Liver (tissue), 9 donors: ENCODE data around the gene GATAD2B. TPM values are rescaled to one million over a fixed set of nuclear protein-coding genes. Genes with fewer than 3 reads are reported as not detected.

Experiments
- DNase-seq: peaks from one replicate; pipeline ENCODE4 v3.0.0-alpha.2; 2017; ENCODE audit warnings: low spot score
- H3K27ac ChIP-seq, 2 donors: one replicate each; pipeline ENCODE4 v1.7.0; 2013; ENCODE audit warnings: inconsistent platforms in 2 of 2, low read length in 2 of 2, control low read depth in 1 of 2, low read depth in 1 of 2, mild to moderate bottlenecking in 1 of 2
- H3K27me3 ChIP-seq, 4 donors: one replicate each; pipeline versions ENCODE4 v1.6.1 to v1.7.0; 2013; ENCODE audit warnings: low read length in 3 of 4, inconsistent platforms in 1 of 4, mild to moderate bottlenecking in 1 of 4, moderate library complexity in 1 of 4; ENCODE audit not compliant: control insufficient read depth in 4 of 4, insufficient read depth in 4 of 4
- H3K36me3 ChIP-seq, 4 donors: one replicate each; pipeline versions ENCODE4 v1.6.1 to v1.7.0; 2013; ENCODE audit warnings: low read length in 3 of 4, mild to moderate bottlenecking in 3 of 4, low read depth in 1 of 4, moderate library complexity in 1 of 4; ENCODE audit not compliant: control insufficient read depth in 4 of 4, insufficient read depth in 3 of 4
- H3K4me1 ChIP-seq, 4 donors: one replicate each; pipeline versions ENCODE4 v1.6.1 to v1.7.0; 2013; ENCODE audit warnings: low read length in 3 of 4, mild to moderate bottlenecking in 3 of 4, moderate library complexity in 1 of 4; ENCODE audit not compliant: control insufficient read depth in 4 of 4, insufficient read depth in 4 of 4
- H3K4me3 ChIP-seq, 3 donors: one replicate each; pipeline versions ENCODE4 v1.6.1 to v1.7.0; 2013; ENCODE audit warnings: low read length in 3 of 3, control low read depth in 1 of 3, low read depth in 1 of 3, mild to moderate bottlenecking in 1 of 3
- H3K9ac ChIP-seq, 2 donors: one replicate each; pipeline ENCODE4 v1.7.0; 2013; ENCODE audit warnings: low read length in 2 of 2, mild to moderate bottlenecking in 2 of 2, moderate library complexity in 2 of 2, control low read depth in 1 of 2, low read depth in 1 of 2
- H3K9me3 ChIP-seq, 4 donors: one replicate each; pipeline versions ENCODE4 v1.6.1 to v1.7.0; 2013; ENCODE audit warnings: low read length in 3 of 4; ENCODE audit not compliant: control insufficient read depth in 4 of 4
- ATF3 ChIP-seq: IDR thresholded peaks from 2 replicates; pipeline ENCODE4 v1.6.1; 2016; ENCODE audit warnings: antibody characterized with exemption
- CTCF ChIP-seq: fragments of 150-350 bp; IDR thresholded peaks from 2 replicates; pipeline ENCODE4 v1.5.1; 2017; ENCODE audit warnings: improper control_type of control experiment, low read depth, low read length; ENCODE audit not compliant: missing input control
- EGR1 ChIP-seq, 2 donors: IDR thresholded peaks; 2 replicates each; pipeline ENCODE4 v1.6.1; 2016 to 2018; ENCODE audit warnings: antibody characterized with exemption in 2 of 2, low read depth in 2 of 2
- FOXA1 ChIP-seq: IDR thresholded peaks from 2 replicates; pipeline ENCODE4 v1.6.1; 2016; ENCODE audit warnings: antibody characterized with exemption
- FOXA2 ChIP-seq: IDR thresholded peaks from 2 replicates; pipeline ENCODE4 v1.6.1; 2016; ENCODE audit warnings: antibody characterized with exemption
- GABPA ChIP-seq, 2 donors: IDR thresholded peaks in 1 of 2; conservative IDR thresholded peaks in 1 of 2; 2 replicates each; pipeline ENCODE4 v1.6.1; 2016; ENCODE audit warnings: antibody characterized with exemption in 2 of 2, mild to moderate bottlenecking in 1 of 2, moderate library complexity in 1 of 2
- HNF4A ChIP-seq, 2 donors: conservative IDR thresholded peaks; 2 replicates each; pipeline ENCODE4 v1.6.1; 2016; ENCODE audit warnings: antibody characterized with exemption in 2 of 2, mild to moderate bottlenecking in 2 of 2
- HNF4G ChIP-seq: IDR thresholded peaks from 2 replicates; pipeline ENCODE4 v1.6.1; 2016; ENCODE audit warnings: antibody characterized with exemption
- JUND ChIP-seq, 2 donors: IDR thresholded peaks; 2 replicates each; pipeline ENCODE4 v1.6.1; 2016; ENCODE audit warnings: antibody characterized with exemption in 2 of 2
- MAX ChIP-seq: IDR thresholded peaks from 2 replicates; pipeline ENCODE4 v1.6.1; 2016; ENCODE audit warnings: antibody characterized with exemption
- NR2F2 ChIP-seq: IDR thresholded peaks from 2 replicates; pipeline ENCODE4 v1.6.1; 2016; ENCODE audit warnings: antibody characterized with exemption
- RAD21 ChIP-seq, 2 donors: IDR thresholded peaks; 2 replicates each; pipeline ENCODE4 v1.6.1; 2016; ENCODE audit warnings: antibody characterized with exemption in 2 of 2, mild to moderate bottlenecking in 2 of 2
- REST ChIP-seq: IDR thresholded peaks from 2 replicates; pipeline ENCODE4 v1.6.1; 2016; ENCODE audit warnings: antibody characterized with exemption, mild to moderate bottlenecking
- RXRA ChIP-seq, 2 donors: IDR thresholded peaks; 2 replicates each; pipeline ENCODE4 v1.6.1; 2017 to 2018; ENCODE audit warnings: antibody characterized with exemption in 2 of 2, mild to moderate bottlenecking in 1 of 2
- SP1 ChIP-seq: IDR thresholded peaks from 2 replicates; pipeline ENCODE4 v1.6.1; 2018; ENCODE audit warnings: antibody characterized with exemption, mild to moderate bottlenecking
- TAF1 ChIP-seq: conservative IDR thresholded peaks from 2 replicates; pipeline ENCODE4 v1.6.1; 2016; ENCODE audit warnings: antibody characterized with exemption, mild to moderate bottlenecking
- YY1 ChIP-seq: IDR thresholded peaks from 2 replicates; pipeline ENCODE4 v1.6.1; 2016; ENCODE audit warnings: antibody characterized with exemption, mild to moderate bottlenecking
- ZBTB33 ChIP-seq: IDR thresholded peaks from 2 replicates; pipeline ENCODE4 v1.6.1; 2016; ENCODE audit warnings: antibody characterized with exemption
- WGBS: extraction: QIAGEN DNeasy Blood & Tissue Kit; methylation state at CpG from one replicate; pipeline ENCODE4 v1.1.7; 2013; 5-methylcytosine and 5-hydroxymethylcytosine counted together
- polyA plus RNA-seq, 2 donors: library from polyadenylated mRNA; stranded (reverse) in 1 of 2; unstranded in 1 of 2; fragments of 200-250 nt in 1 of 2; fragments of >200 nt in 1 of 2; fragmentation: Nextera tagmentation in 1 of 2; extraction: Ambion mirVana in 1 of 2; gene quantifications; one replicate each; pipeline versions ENCODE4 v1.2.1 to v1.2.3, GENCODE V29; 2013 to 2015
- total RNA-seq, 2 donors: library from RNA; depleted of rRNA; stranded (reverse); fragments of >200 nt; gene quantifications; one replicate each; pipeline ENCODE4 v1.2.3, GENCODE V29; 2014
- donor health status: healthy.
- donor health status: healthy.
- donor health status: healthy.
- donor health status: healthy.
- donor health status: healthy.

GATAD2B gene
- total and polyA plus RNA-seq, 4 donors, result 3.2 to 4.9 (median 3.9) TPM

- 90% methylated on average over 3 of the region's 3 CpGs for WGBS
- H3K4me3 ChIP-seq, result no peak overlapping the region
- DNase-seq, result no peak
- H3K36me3 ChIP-seq, result no peaks in the 10 kb centered on the region
- no peak overlapping the region for H3K27ac ChIP-seq
- no peaks in the 10 kb centered on the region for H3K27me3 ChIP-seq
- H3K9me3 ChIP-seq, result no peaks in the 10 kb centered on the region
- TF ChIP-seq SP1 (no peak), REST (no peak), EGR1 (IDR thresholded peaks at IDR 0.05; ENCODE audit: low read depth in 2 of 2) (no peak)
- H3K9ac ChIP-seq, result no peak overlapping the region
- H3K4me1 ChIP-seq, result peaks cover 0 to 6% (median 4%) of the 10 kb centered on the region in 4 donors
Observed at GRCh38 chr1:153882296-153882912, 40.4 kb downstream of the GATAD2B start.

- no peak overlapping the region for H3K9ac ChIP-seq
- no peaks in the 10 kb centered on the region for H3K9me3 ChIP-seq
- H3K36me3 ChIP-seq, result no peaks in the 10 kb centered on the region
- DNase-seq, result no peak
- H3K27ac ChIP-seq, result no peak overlapping the region
- peaks cover 0 to 6% (median 4%) of the 10 kb centered on the region in 4 donors for H3K4me1 ChIP-seq
- WGBS, result 58% methylated on average over 9 of the region's 9 CpGs
- TF ChIP-seq ZBTB33 (no peak), HNF4G (no peak), GABPA (IDR thresholded peaks at IDR 0.05 in 1 of 2, conservative IDR thresholded peaks at IDR 0.05 in 1 of 2) (no peak), CTCF (no peak), REST (no peak), ATF3 (no peak), RAD21 (IDR thresholded peaks at IDR 0.05) (no peak), FOXA2 (no peak), FOXA1 (no peak), HNF4A (conservative IDR thresholded peaks at IDR 0.05) (no peak), NR2F2 (no peak), JUND (IDR thresholded peaks at IDR 0.05) (no peak), MAX (no peak), YY1 (no peak), RXRA (IDR thresholded peaks at IDR 0.05) (no peak), SP1 (no peak), TAF1 (no peak), EGR1 (IDR thresholded peaks at IDR 0.05; ENCODE audit: low read depth in 2 of 2) (no peak)
- no peaks in the 10 kb centered on the region for H3K27me3 ChIP-seq
- no peak overlapping the region for H3K4me3 ChIP-seq
Observed at GRCh38 chr1:153881751-153882150, 41.0 kb downstream of the GATAD2B start.
